Measurements from ENCODE around the gene HSPA12A.

GRCh38 chr10:116707981-116708380 lies 34.4 kb downstream of the HSPA12A start:
- TF ChIP-seq GATA3 (IDR thresholded peaks at IDR 0.05; ENCODE audit: low read depth, low read length) (no peak), GATA2 (IDR thresholded peaks at IDR 0.05; ENCODE audit: low read depth, low read length) (no peak)

All from SH-SY5Y (cell line).